UCSD-AML1 (cell line): ENCODE measurements around the gene EEF1A2.
A peak's percentile ranks its signal among the peaks of the same experiment; 100 is the strongest.

Source experiments
- DNase-seq: peaks from one replicate; lab custom pipeline; 2025; ENCODE audit not compliant: unreplicated experiment; lab: John Stamatoyannopoulos, UW

Gene EEF1A2

GRCh38 chr20:63537525-63538203 is 38.8 kb upstream of the EEF1A2 start:
- DNase-seq = peak; percentile 98

- DNase-seq = peak; percentile 76
Observed at GRCh38 chr20:63536997-63537524, 38.2 kb upstream of the EEF1A2 start, which contains the start of gene PTK6. Gene PTK6, minus strand, starts transcription at chr20:63537376. Its CDS starts 62 bp downstream, at chr20:63537314.

GRCh38 chr20:63536241-63536977 is 37.5 kb upstream of the EEF1A2 start:
- no peak for DNase-seq

GRCh38 chr20:63534831-63535651 is 36.2 kb upstream of the EEF1A2 start:
- no peak for DNase-seq

GRCh38 chr20:63534427-63534830 is 35.5 kb upstream of the EEF1A2 start:
- DNase-seq = no peak

GRCh38 chr20:63533871-63534393 is 35.0 kb upstream of the EEF1A2 start:
- DNase-seq = no peak

GRCh38 chr20:63533388-63533787 is 34.5 kb upstream of the EEF1A2 start:
- no peak for DNase-seq

GRCh38 chr20:63532449-63532971 is 33.6 kb upstream of the EEF1A2 start:
- DNase-seq = no peak

- DNase-seq = no peak
Observed at GRCh38 chr20:63531686-63532448, 33.0 kb upstream of the EEF1A2 start.

- no peak for DNase-seq
Observed at GRCh38 chr20:63530788-63531160, 31.9 kb upstream of the EEF1A2 start.

- no peak for DNase-seq
Observed at GRCh38 chr20:63529861-63530787, 31.2 kb upstream of the EEF1A2 start.

GRCh38 chr20:63529180-63529860 is 30.4 kb upstream of the EEF1A2 start:
- DNase-seq = no peak

- no peak for DNase-seq
Observed at GRCh38 chr20:63527184-63527583, 28.3 kb upstream of the EEF1A2 start.

GRCh38 chr20:63525971-63526370 is 27.1 kb upstream of the EEF1A2 start:
- no peak for DNase-seq

GRCh38 chr20:63525185-63525584 is 26.3 kb upstream of the EEF1A2 start:
- DNase-seq = no peak

GRCh38 chr20:63522981-63523611 is 24.2 kb upstream of the EEF1A2 start:
- DNase-seq = no peak

- no peak for DNase-seq
Observed at GRCh38 chr20:63522091-63522868, 23.4 kb upstream of the EEF1A2 start.
